HG03025 (cell line): ENCODE results near the gene CHURC1.

Source experiments
- ATAC-seq: cut with Tn5 transposase; IDR thresholded peaks from one replicate; pipeline ENCODE4 v1.9.1; 2021; ENCODE audit warnings: mild to moderate bottlenecking, moderate library complexity; ENCODE audit not compliant: unreplicated experiment, low FRiP score

Gene CHURC1

DNA sequence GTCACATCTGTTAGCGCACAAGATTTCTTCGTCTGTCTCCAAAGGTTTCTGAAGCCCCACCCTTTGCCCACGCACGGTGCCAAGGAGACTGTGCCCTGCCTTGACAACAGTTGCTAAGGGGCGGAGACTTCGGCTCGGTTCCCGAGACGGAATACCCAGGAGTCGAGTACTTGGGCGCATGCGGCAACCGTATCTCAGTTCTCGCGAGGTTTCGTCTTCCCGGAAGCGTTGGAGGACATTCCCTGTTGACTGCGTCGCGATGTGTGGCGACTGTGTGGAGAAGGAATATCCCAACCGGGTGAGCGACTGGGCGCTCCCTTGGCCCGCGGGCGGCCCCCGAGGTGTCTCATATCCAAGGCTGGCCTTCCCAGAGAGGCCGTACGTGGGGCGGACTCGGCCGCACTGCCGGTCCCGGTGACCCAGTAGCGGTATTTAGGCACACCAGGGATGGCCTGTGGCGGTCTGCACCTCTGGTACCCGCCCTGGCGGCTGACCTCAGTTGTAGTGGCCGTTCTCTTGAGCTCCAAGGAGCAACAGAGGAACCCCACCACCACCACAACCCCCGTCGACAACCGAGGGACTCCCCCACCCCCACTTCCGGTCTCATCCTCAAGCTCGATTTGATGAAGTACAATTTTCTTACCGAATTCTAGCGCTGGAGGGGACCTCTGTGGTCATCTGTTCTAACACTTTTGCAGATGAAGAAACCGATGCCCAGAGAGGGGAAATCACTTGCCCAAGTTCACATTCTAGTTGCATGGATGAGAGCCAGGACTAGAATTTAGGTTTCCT, at the start of gene CHURC1:
TSS of gene CHURC1 (plus strand) at position 219 of the 792 bp plus-strand sequence. CDS start at position 260, 41 bp downstream.
- peak; percentile 97 for ATAC-seq

- ATAC-seq = no peak
Measured at GRCh38 chr14:64865109-64865508, 49.1 kb upstream of the CHURC1 start.

DNA sequence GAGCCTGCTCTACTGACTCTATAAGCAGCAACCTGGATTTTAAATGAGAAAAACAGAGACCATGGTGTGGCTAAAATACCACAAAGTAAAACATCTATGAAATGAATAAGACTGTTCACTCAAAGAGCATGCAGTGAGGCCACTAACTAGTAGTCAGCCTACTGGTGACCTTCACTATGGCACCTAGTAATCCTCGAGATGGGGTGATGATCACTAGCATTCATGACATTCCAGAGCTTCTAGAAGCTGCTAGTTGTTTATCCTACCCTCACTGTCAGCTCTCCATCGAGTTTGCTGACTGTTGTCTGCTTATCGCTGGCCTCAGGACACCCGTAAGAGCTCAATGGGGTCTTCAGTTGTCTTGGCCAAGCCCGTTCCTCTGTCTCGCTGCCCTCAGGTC, 48.3 kb upstream of the CHURC1 start:
- no peak for ATAC-seq

GRCh38 chr14:64867182-64867581, 47.1 kb upstream of the CHURC1 start:
- ATAC-seq = no peak

DNA sequence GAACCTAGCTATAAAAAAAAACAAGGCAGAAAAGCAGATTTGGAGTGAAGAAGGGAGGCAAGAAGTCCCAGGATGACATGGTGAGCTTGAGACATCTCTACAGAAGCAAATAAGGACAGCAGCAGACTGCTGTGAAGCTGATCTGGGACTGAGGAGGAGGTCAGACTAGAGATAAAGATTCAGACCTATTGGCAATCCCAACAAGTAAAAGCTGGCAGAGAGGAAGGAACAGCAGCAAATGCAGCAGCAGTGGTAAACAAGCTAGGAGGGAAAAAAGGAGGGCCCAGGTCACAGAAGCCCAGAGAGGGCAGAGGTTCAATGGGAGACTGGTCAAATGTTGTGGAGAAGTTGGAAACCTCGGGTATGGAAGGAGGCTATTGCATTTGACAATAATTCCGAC, 45.9 kb upstream of the CHURC1 start:
- ATAC-seq = no peak

DNA sequence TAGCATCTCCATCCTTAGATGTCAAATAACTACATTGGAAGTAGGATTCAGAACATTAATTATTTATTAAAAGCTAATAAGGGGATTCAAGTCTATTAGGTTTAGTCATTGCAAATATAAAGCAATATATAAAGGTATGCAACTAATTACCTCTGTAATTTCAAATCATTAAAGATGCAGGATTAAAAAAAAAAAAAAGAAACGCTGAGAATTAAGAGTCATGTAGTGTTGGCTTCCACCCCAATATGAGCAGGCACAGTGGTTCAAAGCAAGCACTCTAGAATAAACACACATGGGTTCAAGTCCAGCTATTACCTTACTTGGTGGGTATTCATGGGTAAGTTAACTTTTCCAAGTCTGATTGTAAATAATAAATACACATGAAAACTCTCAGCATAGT, 45.4 kb upstream of the CHURC1 start:
- no peak for ATAC-seq

GRCh38 chr14:64870160-64870559, 44.1 kb upstream of the CHURC1 start:
- ATAC-seq = no peak

GRCh38 chr14:64871344-64871743, 42.9 kb upstream of the CHURC1 start:
- no peak for ATAC-seq

- ATAC-seq = no peak
Measured at GRCh38 chr14:64873506-64874219, 40.6 kb upstream of the CHURC1 start.

DNA sequence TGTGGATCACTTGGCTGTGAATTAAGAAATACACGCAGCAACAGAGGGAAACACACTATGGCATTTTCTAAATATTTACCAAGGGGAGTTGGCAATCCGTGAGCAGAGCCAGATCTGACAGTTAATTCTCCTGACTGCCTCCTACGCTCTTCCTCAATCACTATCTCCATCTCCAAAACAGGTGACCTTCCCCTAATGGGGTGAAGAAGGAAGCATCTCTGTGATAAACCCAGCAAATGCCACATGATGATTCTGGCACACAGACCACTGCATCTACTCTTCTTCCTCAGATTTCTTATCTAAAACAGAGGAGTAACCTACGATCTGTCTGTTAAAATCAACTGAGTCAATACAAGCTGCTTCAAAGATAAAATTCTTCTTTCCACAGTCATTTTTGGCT, 38.9 kb upstream of the CHURC1 start:
- ATAC-seq = no peak

- no peak for ATAC-seq
Measured at GRCh38 chr14:64877846-64878245, 36.4 kb upstream of the CHURC1 start.

DNA sequence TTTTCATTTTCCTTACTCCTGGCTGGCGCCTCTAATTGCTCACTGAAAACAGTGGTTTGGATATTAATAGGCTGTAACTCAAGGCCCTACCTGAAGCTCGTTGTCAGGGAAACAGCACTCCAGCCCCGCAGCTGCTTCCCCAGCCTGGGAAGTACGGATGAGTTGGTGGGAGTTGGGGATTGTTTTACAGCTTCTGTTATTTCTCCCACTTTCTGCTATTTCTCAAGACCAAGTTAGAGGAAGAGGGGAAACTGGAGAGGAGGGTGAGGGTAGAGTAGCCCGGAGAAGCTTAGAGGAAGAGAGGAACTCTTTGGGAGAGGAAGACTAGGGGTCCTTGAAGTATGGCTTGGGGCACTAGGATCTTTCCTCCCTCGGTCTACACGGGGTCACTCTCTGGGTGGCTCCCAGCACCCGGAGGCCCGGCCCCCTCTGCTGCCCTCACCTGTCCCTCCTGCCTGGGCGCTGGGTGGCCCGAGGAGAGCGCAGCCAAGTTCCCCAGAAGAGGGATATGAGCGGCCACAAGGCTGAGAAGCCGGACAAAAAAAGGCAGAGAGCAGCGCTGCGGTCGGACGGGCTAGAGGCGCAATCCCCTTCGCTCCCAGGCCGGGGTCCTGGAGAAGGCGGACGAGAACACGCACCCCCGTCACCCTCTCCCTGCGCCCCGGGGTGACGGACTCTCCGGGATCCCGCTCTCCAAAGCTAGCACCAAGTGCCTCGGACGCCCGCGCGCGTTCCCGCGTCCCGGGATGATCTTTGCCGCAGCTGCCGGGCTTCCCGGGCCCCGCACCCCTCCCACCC, 35.2 kb upstream of the CHURC1 start:
- no peak for ATAC-seq

- no peak for ATAC-seq
Measured at GRCh38 chr14:64879635-64880220, 34.5 kb upstream of the CHURC1 start, which contains the start of gene SPTB. SPTB (minus strand) TSS chr14:64879907; CDS start chr14:64823094, 56,813 bp downstream.

DNA sequence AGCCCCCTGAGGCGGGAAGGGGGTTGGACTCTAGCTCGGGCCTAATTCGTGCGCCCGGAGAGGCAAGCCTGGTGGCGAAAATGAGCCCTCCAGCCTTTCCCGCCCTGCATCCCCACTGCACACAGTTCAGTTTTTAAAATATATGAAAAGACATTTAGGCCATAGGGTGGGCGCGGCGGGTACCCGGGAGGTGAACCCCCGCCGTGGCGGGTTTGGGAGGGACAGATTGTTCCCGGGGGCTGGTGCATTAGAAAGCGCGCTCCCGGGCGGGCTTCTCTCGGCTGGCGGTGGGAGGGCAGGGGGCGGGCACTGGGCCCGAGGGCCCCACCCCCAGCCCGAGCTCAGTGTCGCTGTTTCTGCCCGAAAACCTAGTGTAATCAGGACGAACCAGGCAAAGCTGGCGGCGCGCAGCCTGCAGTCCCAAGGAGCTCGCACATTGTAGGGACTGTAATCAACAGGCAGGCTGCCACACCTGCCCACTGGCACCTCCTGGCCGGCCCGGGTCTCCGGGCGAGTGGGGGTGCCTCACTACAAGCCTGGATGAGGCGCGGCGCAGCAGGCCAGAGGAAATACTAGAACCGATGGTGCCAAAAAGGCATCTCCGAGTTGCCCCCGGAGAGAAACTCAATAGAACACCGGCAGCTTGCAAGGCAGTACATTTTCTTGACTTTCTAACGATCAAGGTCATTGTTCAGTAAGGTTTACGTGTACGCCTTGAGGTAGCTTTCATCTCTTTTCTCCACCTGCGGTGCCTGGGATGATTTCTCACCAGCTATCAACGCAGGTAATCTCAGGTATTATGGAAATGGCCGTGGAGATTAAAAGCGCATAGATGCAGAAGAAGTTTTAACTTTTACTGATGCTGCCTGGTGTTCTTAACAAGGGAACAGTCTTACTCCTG, 33.8 kb upstream of the CHURC1 start:
- no peak for ATAC-seq

DNA sequence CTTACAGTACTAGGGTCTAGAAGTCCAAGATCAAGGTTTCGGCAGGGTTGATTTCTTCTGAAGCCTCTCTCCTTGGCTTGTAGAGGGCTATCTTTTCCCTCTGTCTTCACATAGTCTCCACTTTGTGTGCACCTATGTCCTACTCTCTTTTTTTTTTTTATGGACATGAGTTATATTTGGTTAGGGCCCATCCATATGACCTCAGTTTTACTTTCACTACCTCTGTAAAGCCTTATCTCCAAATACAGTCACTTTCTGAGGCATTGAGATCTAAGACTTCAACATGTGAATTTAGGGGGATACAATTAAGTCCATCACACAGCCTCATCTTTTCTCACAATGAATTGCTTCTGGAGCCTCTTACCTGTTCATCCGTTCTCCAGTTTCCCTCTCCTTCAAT, 28.7 kb upstream of the CHURC1 start:
- no peak for ATAC-seq

GRCh38 chr14:64889352-64889751, 24.9 kb upstream of the CHURC1 start:
- no peak for ATAC-seq

DNA sequence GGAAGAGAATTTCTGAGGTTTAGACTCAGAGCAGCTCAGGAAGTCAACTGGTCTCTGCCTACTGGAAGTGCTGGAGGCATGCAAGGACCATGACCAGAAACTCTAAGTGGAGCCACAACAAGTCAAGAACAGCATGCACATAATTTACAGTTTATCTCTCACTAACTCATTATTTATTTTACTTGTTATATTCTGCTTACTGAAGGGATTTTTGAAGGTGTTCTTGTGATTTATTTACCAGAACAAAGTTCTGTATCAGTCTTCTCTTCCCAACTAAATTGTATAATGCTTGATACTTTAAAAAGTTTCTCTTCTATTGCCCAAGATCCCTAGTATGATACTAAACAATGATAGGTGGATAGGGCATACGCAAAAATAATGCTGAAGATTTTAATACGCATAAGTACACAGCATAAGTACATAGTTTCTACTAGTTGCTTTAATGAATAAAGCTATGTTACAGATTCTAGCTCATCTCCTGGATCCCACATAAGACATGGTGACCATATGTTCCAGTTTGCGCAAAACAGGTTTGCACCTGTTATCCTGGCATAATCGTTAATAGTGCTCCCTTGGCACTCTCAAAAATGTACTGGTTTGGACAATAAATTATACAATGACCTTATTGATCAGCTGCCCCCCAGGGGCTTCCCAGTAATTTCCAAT, 22.9 kb upstream of the CHURC1 start:
- ATAC-seq = no peak

GRCh38 chr14:64891839-64892375, 22.3 kb upstream of the CHURC1 start:
- ATAC-seq = no peak

DNA sequence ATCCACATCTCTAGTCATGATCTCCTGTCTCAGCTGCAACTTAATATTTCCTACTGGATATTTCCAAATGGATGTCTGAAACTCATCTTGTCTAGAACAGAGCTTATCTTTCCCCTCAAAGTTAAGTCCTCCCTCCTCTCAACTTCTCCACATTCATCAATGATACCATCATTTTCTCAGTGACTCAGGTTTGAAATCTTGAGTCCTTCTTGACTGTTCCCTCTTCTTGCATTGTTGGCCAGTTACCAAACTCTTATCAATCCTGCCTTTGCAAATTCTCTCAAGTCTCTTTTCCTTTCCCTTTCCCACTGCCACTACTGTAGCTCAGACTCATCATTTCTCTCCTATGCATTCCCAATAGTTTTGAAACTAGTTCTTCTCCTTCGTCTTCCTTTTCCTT, 14.3 kb upstream of the CHURC1 start:
- no peak for ATAC-seq
